ENCODE data around the gene CEBPG.

GRCh38 chr19:33385956-33386355, 12.4 kb downstream of the CEBPG start:
- no peak for TF ChIP-seq CTCF (IDR thresholded peaks at IDR 0.05)
- no peak for TF ChIP-seq REST (IDR thresholded peaks at IDR 0.05; ENCODE audit: insufficient read depth in 1 of 2, low read depth in 2 of 2, low read length in 1 of 2)

Measured in Panc1 (cell line).